Putamen (tissue), 1 donor: ENCODE measurements around the gene JMJD8.

Experiments
- DNase-seq: peaks from one replicate; pipeline ENCODE4 v3.0.0-alpha.2; 2016; ENCODE audit warnings: low spot score

The JMJD8 gene

GRCh38 chr16:684071-684794 lies at the start of gene JMJD8:
Gene JMJD8, minus strand, starts transcription at chr16:684334. Its CDS starts 15 bp downstream, at chr16:684319.
- DNase-seq, result peak; percentile 95

- DNase-seq, result no peak
These were observed 49.5 kb upstream of the JMJD8 start for GRCh38 chr16:733382-734207.

GRCh38 chr16:732936-733335 lies 48.8 kb upstream of the JMJD8 start:
- peak; percentile 66 for DNase-seq

GRCh38 chr16:732332-732731 lies 48.2 kb upstream of the JMJD8 start:
- no peak for DNase-seq

GRCh38 chr16:730666-731509 lies 46.8 kb upstream of the JMJD8 start:
- DNase-seq, result no peak

GRCh38 chr16:729768-730665 lies 45.9 kb upstream of the JMJD8 start:
- DNase-seq, result no peak

- DNase-seq, result no peak
These were observed 45.0 kb upstream of the JMJD8 start for GRCh38 chr16:728890-729744.

- no peak for DNase-seq
These were observed 44.2 kb upstream of the JMJD8 start for GRCh38 chr16:728131-728889.

GRCh38 chr16:727291-727977 lies 43.3 kb upstream of the JMJD8 start:
- DNase-seq, result no peak

- DNase-seq, result no peak
These were observed 42.5 kb upstream of the JMJD8 start, which contains the start of the genes CCDC78 and HAGHL for GRCh38 chr16:726438-727290. Gene CCDC78, minus strand, starts transcription at chr16:726443. Its CDS starts 76 bp downstream, at chr16:726367. Gene HAGHL, plus strand, starts transcription at chr16:727106. Its CDS starts 404 bp downstream, at chr16:727510.

GRCh38 chr16:726188-726437 lies 42.0 kb upstream of the JMJD8 start:
- no peak for DNase-seq

GRCh38 chr16:725463-726187 lies 41.5 kb upstream of the JMJD8 start:
- DNase-seq, result no peak

- no peak for DNase-seq
These were observed 40.9 kb upstream of the JMJD8 start for GRCh38 chr16:725041-725376.

GRCh38 chr16:724188-725040 lies 40.3 kb upstream of the JMJD8 start:
- DNase-seq, result no peak

GRCh38 chr16:723695-724094 lies 39.6 kb upstream of the JMJD8 start:
- DNase-seq, result no peak

GRCh38 chr16:722835-723633 lies 38.9 kb upstream of the JMJD8 start:
- DNase-seq, result no peak
